Trophoblast cell (in vitro differentiated cells and primary cell): ENCODE measurements around the gene FBXL19.

ENCODE experiments used
- DNase-seq, 2 donors: peaks; one replicate each; pipeline ENCODE4 v3.0.0-alpha.2; 2016
- H2AFZ ChIP-seq: 2 replicates; pipeline ENCODE4 v1.6.1; 2013; ENCODE audit warnings: low read length, moderate library complexity, mild to moderate bottlenecking; ENCODE audit not compliant: insufficient read depth, poor library complexity
- H2AK5ac ChIP-seq: 2 replicates; pipeline ENCODE4 v1.6.1; 2013; ENCODE audit warnings: mild to moderate bottlenecking, low read length
- H2BK120ac ChIP-seq: 2 replicates; pipeline ENCODE4 v1.6.1; 2013; ENCODE audit warnings: low read length, mild to moderate bottlenecking, moderate library complexity; ENCODE audit not compliant: insufficient read depth, poor library complexity
- H2BK12ac ChIP-seq: 2 replicates; pipeline ENCODE4 v1.6.1; 2013; ENCODE audit warnings: mild to moderate bottlenecking, low read length, moderate library complexity
- H2BK5ac ChIP-seq: 2 replicates; pipeline ENCODE4 v1.6.1; 2013; ENCODE audit warnings: low read length, low read depth, moderate library complexity, mild to moderate bottlenecking; ENCODE audit not compliant: poor library complexity
- H3K14ac ChIP-seq: 2 replicates; pipeline ENCODE4 v1.6.1; 2013; ENCODE audit warnings: mild to moderate bottlenecking, low read length
- H3K18ac ChIP-seq: 2 replicates; pipeline ENCODE4 v1.6.1; 2013; ENCODE audit warnings: mild to moderate bottlenecking, low read length
- H3K23ac ChIP-seq: 2 replicates; pipeline ENCODE4 v1.6.1; 2013; ENCODE audit warnings: low read length
- H3K27ac ChIP-seq: 2 replicates; pipeline ENCODE4 v1.5.1; 2013; ENCODE audit warnings: low read depth, mild to moderate bottlenecking, inconsistent platforms, low read length, moderate library complexity
- H3K27me3 ChIP-seq: 2 replicates; pipeline ENCODE4 v1.6.1; 2013; ENCODE audit warnings: inconsistent platforms, mild to moderate bottlenecking, low read length, moderate library complexity; ENCODE audit not compliant: insufficient read depth
- H3K36me3 ChIP-seq, 2 experiments: 1 replicate in 1 of 2; 2 replicates in 1 of 2; pipeline ENCODE4 v1.6.1; 2013; ENCODE audit warnings: low read length in 2 of 2, mild to moderate bottlenecking in 2 of 2, moderate library complexity in 1 of 2; ENCODE audit not compliant: insufficient read depth in 2 of 2, control insufficient read depth in 1 of 2
- H3K4ac ChIP-seq: 2 replicates; pipeline ENCODE4 v1.6.1; 2013; ENCODE audit warnings: low read depth, mild to moderate bottlenecking, low read length, moderate library complexity
- H3K4me1 ChIP-seq, 2 experiments: 1 replicate in 1 of 2; 2 replicates in 1 of 2; pipeline ENCODE4 v1.6.1; 2013; ENCODE audit warnings: low read length in 2 of 2, mild to moderate bottlenecking in 2 of 2, moderate library complexity in 1 of 2; ENCODE audit not compliant: insufficient read depth in 2 of 2, control insufficient read depth in 1 of 2
- H3K4me2 ChIP-seq: 2 replicates; pipeline ENCODE4 v1.6.1; 2013; ENCODE audit warnings: inconsistent platforms, mild to moderate bottlenecking, low read length, moderate library complexity
- H3K4me3 ChIP-seq: 2 replicates; pipeline ENCODE4 v1.5.1; 2013; ENCODE audit warnings: mild to moderate bottlenecking, low read depth, low read length, inconsistent platforms
- H3K79me1 ChIP-seq: one replicate; pipeline ENCODE4 v1.6.1; 2013; ENCODE audit warnings: low read length
- H3K79me2 ChIP-seq: 2 replicates; pipeline ENCODE4 v1.6.1; 2013; ENCODE audit warnings: low read length, mild to moderate bottlenecking; ENCODE audit not compliant: control insufficient read depth, insufficient read depth, poor library complexity
- H3K9ac ChIP-seq: 2 replicates; pipeline ENCODE4 v1.6.1; 2013; ENCODE audit warnings: mild to moderate bottlenecking, low read length
- H3K9me3 ChIP-seq: 2 replicates; pipeline ENCODE4 v1.6.1; 2013; ENCODE audit warnings: low read depth, mild to moderate bottlenecking, control low read depth, inconsistent platforms, low read length; ENCODE audit not compliant: insufficient read depth
- H4K12ac ChIP-seq: 2 replicates; pipeline ENCODE4 v1.6.1; 2013; ENCODE audit warnings: low read depth, mild to moderate bottlenecking, low read length, moderate library complexity
- H4K8ac ChIP-seq: 2 replicates; pipeline ENCODE4 v1.6.1; 2013; ENCODE audit warnings: low read depth, mild to moderate bottlenecking, low read length, moderate library complexity
- H4K91ac ChIP-seq: one replicate; pipeline ENCODE4 v1.6.1; 2013; ENCODE audit warnings: low read depth, mild to moderate bottlenecking, low read length, moderate library complexity
- WGBS: extraction: QIAGEN DNeasy Blood & Tissue Kit; methylation state at CpG from one replicate; pipeline ENCODE4 v1.1.7; 2013; ENCODE audit warnings: missing lambda C conversion rate; ENCODE audit not compliant: insufficient read length, insufficient coverage; ENCODE audit errors: extremely low coverage; 5-methylcytosine and 5-hydroxymethylcytosine counted together

The FBXL19 gene

GRCh38 chr16:30987581-30988190 is 64.3 kb downstream of the FBXL19 start:
- no peak overlapping the region for H3K18ac ChIP-seq
- no peak overlapping the region for H3K14ac ChIP-seq
- H3K9me3 ChIP-seq, result peaks cover 5% of the 10 kb centered on the region
- H2AFZ ChIP-seq, result no peak overlapping the region
- H3K9ac ChIP-seq, result no peak overlapping the region
- DNase-seq, result no peak
- H2BK5ac ChIP-seq, result no peak overlapping the region
- H4K12ac ChIP-seq, result no peak overlapping the region
- no peaks in the 10 kb centered on the region for H3K79me2 ChIP-seq
- no peak overlapping the region for H2BK12ac ChIP-seq
- no peaks in the 10 kb centered on the region for H3K79me1 ChIP-seq
- no peak overlapping the region for H3K4me2 ChIP-seq
- H2BK120ac ChIP-seq, result no peak overlapping the region
- H3K27ac ChIP-seq, result no peak overlapping the region
- no peaks in the 10 kb centered on the region for H3K4me1 ChIP-seq
- no CpG with 5 or more reads among the region's 30 CpGs for WGBS
- no peak overlapping the region for H2AK5ac ChIP-seq
- H3K36me3 ChIP-seq, result peaks cover 20 to 24% of the 10 kb centered on the region in 2 experiments
- no peak overlapping the region for H3K4me3 ChIP-seq
- H3K23ac ChIP-seq, result no peak overlapping the region
- H3K27me3 ChIP-seq, result no peaks in the 10 kb centered on the region
- no peak overlapping the region for H3K4ac ChIP-seq
- H4K91ac ChIP-seq, result no peak overlapping the region
- no peak overlapping the region for H4K8ac ChIP-seq

DNA sequence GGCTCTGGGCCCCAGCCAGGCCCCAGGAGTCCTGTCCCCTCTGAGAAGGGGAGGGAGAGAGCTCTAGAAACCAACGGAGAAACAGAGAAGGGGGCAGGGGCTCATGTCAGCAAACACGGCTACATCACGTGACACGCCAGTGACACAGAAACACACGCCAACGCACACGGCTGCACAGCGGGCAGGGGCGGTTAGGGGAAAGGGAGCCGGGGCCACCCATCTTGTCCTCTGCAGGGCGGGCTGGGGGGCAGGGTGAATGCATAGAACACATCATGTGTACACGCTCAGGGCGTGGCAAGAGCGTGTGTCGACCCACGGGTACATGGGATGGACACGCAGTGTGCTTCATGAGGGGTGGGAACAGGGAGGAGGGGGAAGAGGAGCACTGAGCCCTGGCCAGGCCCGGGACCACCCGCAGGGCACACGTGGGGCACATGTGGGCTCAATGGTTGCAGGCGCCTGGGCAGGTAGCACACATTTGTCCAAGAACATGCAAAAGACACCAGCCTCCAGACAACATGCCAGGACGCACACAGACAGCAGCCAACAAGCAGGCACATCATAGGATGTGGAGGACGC is 66.2 kb downstream of the FBXL19 start:
- Histone ChIP-seq H3K14ac (no peak overlapping the region), H4K91ac (no peak overlapping the region), H3K4me3 (no peak overlapping the region), H3K27ac (no peak overlapping the region), H3K36me3 (peaks cover 2 to 7% of the 10 kb centered on the region in 2 experiments), H4K12ac (no peak overlapping the region), H2BK120ac (no peak overlapping the region), H3K4ac (no peak overlapping the region), H3K27me3 (no peaks in the 10 kb centered on the region), H4K8ac (no peak overlapping the region), H2BK5ac (no peak overlapping the region), H2AK5ac (no peak overlapping the region), H3K79me2 (no peaks in the 10 kb centered on the region), H3K79me1 (no peaks in the 10 kb centered on the region), H3K4me2 (no peak overlapping the region), H2BK12ac (no peak overlapping the region), H3K9ac (no peak overlapping the region), H3K23ac (no peak overlapping the region), H2AFZ (no peak overlapping the region), H3K18ac (no peak overlapping the region), H3K9me3 (peaks cover 5% of the 10 kb centered on the region), H3K4me1 (no peaks in the 10 kb centered on the region)
- no peak for DNase-seq
- WGBS, result no CpG with 5 or more reads among the region's 23 CpGs

- H2AFZ ChIP-seq, result no peak overlapping the region
- no peak overlapping the region for H2BK12ac ChIP-seq
- H3K4me3 ChIP-seq, result no peak overlapping the region
- H2BK5ac ChIP-seq, result no peak overlapping the region
- H3K4me2 ChIP-seq, result no peak overlapping the region
- DNase-seq, result no peak
- no peaks in the 10 kb centered on the region for H3K79me2 ChIP-seq
- no peak overlapping the region for H4K8ac ChIP-seq
- H3K14ac ChIP-seq, result no peak overlapping the region
- H3K36me3 ChIP-seq, result peaks cover 2 to 5% of the 10 kb centered on the region in 2 experiments
- no CpG with 5 or more reads among the region's 12 CpGs for whole genome bisulfite sequencing
- H2AK5ac ChIP-seq, result no peak overlapping the region
- peaks cover 5% of the 10 kb centered on the region for H3K9me3 ChIP-seq
- H3K4ac ChIP-seq, result no peak overlapping the region
- no peaks in the 10 kb centered on the region for H3K27me3 ChIP-seq
- H4K91ac ChIP-seq, result no peak overlapping the region
- H3K4me1 ChIP-seq, result no peaks in the 10 kb centered on the region
- H3K79me1 ChIP-seq, result no peaks in the 10 kb centered on the region
- no peak overlapping the region for H3K27ac ChIP-seq
- no peak overlapping the region for H3K18ac ChIP-seq
- H3K23ac ChIP-seq, result no peak overlapping the region
- H2BK120ac ChIP-seq, result no peak overlapping the region
- no peak overlapping the region for H4K12ac ChIP-seq
- H3K9ac ChIP-seq, result no peak overlapping the region
Observed at GRCh38 chr16:30990105-30990504, 66.7 kb downstream of the FBXL19 start.

- Histone ChIP-seq H3K4me3 (no peak overlapping the region), H2AK5ac (no peak overlapping the region), H4K8ac (no peak overlapping the region), H3K14ac (no peak overlapping the region), H3K4me2 (no peak overlapping the region), H3K79me1 (no peaks in the 10 kb centered on the region), H3K9me3 (peaks cover 5% of the 10 kb centered on the region), H2BK12ac (no peak overlapping the region), H3K27me3 (no peaks in the 10 kb centered on the region), H3K27ac (no peak overlapping the region), H3K18ac (no peak overlapping the region), H3K79me2 (no peaks in the 10 kb centered on the region), H3K4ac (no peak overlapping the region), H2AFZ (no peak overlapping the region), H3K23ac (no peak overlapping the region), H3K36me3 (peaks cover under 1 to 3% of the 10 kb centered on the region in 2 experiments), H2BK5ac (no peak overlapping the region), H3K9ac (no peak overlapping the region), H4K12ac (no peak overlapping the region), H4K91ac (no peak overlapping the region), H2BK120ac (no peak overlapping the region), H3K4me1 (no peaks in the 10 kb centered on the region)
- no CpG with 5 or more reads among the region's 8 CpGs for WGBS
- DNase-seq, result no peak
Observed at GRCh38 chr16:30991052-30991451, 67.7 kb downstream of the FBXL19 start.
